CD4-positive, alpha-beta T cell treated with Interleukin-1 beta for 1 hour (primary cell): ENCODE results near the gene SLC14A1.

Experiments
- DNase-seq, 2 donors: peaks; one replicate each; pipeline ENCODE4 v3.0.0-alpha.2; 2020 to 2022

The SLC14A1 gene

DNA sequence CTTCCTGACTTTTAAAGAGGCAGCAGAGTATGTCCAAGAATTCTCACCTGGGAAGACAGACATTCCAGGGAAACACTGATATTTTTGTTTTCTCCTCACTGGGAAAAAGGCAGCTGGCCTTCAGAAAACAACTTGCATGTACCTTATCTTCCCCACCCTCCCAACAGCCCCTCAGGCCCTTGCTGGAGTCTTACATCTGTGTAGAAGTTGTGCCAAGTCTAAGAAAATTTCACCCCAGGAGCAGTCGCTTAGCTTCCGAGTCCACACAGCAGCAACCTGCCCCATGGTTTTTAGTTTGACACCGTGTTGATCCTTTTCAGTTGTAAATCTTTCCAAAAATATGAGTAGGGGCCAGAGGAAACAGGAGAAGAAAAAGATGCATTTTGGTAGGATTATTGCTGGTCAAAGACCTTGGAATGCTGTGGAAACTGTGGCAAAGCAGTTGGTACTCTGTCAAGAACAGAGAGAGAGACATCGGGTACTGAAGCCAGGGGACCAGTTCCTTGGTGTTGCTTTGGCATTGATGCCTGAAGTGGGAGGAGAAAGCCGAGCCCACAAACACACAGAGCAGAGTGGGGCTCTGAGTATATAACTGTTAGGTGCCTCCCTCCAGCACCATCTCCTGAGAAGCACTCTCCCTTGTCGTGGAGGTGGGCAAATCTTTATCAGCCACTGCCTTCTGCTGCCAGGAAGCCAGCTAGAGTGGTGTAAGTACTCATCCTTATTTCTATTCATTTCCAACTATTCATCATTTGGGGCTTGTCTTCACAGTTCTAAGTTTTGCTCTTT lies at the start of gene SLC14A1:
Gene SLC14A1 (plus strand): TSS at position 615 of the 789 bp plus-strand sequence. CDS start 6,140 bp downstream, outside the sequence.
- DNase-seq = no peak

DNA sequence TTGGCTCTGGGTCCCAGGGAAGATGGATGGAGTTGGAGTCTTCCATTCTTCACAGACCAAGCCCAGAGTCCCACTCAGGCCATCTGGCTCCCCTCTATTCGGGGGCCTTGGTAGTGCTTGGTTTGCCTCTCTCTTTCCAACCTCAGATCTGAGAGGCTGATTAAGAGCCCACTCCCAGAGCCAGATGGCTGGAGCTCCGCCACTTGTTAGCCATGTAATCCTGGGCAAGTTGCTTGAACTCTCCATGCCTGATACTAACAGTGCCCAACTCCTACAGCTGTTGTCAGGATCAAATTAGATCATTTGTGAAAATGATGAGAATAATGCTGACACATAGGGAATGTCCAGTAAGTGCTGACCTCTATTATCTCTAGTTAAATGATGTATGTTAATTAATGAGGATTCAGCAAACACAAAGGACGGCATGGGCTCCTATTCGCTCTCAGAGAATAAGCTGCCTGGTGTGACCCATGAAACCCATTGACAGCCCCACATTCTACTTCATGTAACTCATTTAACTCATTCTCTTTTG lies 46.6 kb upstream of the SLC14A1 start:
- no peak for DNase-seq

DNA sequence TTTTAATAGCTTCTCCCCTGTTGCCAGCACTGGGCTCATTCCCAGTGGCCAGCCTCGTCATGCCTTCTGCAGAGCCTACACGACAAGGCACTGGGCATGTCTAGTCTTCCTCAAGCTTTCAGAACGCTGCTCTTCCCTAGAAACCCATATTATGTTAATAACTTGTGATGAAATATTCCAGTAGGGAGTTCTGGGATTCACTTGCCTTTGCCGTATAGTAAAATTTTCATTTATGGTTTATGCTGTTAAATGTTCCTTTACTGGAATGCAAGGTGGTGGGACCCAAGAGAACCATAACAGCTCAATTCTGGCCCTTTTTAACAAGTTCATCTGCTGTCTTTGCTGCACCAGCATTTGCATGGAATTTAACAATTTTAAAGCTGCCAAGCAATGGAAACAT lies 45.5 kb upstream of the SLC14A1 start:
- DNase-seq = no peak

DNA sequence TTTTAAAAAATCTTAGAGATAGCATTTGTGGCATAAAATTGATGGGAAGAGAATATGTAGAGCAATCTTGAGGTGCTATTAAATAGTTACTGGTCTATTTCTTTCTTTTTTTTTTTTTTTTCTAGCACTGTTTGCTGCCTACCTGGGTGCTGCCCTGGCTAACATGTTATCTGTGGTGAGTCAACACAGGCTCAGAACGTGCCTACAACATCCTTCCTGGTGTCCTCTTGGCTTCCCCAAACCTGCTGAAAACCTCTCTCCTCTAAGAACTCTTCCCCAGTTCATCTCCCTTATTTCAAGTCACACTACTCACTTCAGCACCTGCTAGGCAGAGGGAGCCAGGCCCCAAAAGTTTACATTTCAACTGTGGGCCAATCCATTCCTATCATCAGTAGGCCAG lies 45.1 kb upstream of the SLC14A1 start:
- no peak for DNase-seq

DNA sequence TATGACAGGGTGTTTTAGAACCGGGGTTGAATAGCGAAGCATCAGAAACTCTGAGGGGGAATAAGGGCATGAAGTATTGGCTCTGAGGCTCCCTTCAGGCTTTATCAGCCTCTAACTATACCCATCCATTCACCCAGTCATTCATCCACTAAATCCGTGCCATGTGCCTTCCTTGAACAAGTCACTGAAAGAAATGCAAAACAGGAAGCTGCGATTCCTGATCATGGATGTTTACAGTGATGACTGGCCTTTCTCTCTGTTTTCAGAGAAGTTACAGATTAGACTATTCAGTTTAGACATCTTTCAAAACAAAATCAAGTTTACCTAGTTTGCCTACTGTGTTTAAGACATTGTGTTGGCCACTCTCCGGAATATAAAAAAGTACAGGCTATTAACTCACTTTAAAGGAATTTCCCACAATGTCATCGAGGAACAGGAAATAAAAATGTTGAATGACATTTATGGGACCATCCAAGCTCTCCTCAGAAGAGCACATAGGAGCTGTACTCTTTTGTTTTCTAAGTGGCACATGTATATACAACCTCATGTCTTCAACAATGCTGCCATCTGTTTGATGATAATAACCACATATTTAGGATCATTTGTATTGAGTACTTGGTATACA lies 43.8 kb upstream of the SLC14A1 start:
- no peak for DNase-seq

DNA sequence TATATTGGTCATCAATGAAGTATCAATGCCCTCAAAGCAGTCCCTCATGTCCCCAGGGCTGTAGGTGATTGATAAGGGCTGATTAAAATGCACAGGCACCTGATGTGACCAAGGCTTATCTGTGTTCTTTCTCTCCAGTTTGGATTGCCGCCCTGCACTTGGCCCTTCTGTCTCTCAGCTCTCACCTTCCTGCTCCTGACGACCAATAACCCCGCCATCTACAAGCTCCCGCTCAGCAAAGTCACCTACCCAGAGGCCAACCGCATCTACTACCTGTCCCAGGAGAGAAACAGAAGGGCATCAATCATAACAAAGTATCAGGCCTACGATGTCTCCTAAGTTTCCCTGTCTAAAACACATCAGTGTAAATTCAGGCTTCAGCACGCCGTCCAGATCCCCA lies 41.8 kb upstream of the SLC14A1 start:
- no peak for DNase-seq

DNA sequence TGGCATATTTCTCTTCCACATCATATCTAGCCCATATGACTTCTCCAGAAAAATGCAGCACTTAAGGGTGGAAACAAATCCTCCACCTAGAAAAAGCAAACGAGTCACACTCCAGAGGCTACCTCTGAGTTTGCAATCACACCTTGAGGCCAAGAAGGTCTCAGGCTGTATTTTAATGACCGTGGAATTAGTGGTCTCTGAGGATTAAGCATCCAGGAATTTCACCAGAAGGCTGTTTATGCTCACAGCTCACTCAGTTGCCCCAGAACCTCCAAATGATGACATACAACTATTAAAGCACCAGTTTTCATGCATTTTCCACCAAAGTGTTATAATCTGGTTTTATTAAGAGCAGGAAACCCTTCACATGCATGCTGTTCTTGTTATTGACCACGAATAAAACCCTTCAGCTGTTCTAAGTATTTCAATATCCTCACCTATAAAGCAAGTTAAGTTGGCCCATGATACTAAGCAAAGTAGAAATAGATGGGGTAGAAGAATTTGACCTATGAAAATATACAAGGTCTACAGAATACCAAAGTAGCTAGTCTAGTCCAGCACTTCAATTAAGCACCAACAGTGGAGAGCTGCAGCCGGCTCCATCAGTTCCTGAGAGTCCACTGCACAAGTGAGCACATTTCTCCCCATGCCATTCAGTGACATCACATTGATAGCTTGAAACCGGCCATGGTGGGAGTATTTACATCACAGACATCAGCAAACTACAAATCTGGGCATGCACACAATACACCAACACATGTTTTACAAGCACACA lies 39.5 kb upstream of the SLC14A1 start:
- DNase-seq = no peak

DNA sequence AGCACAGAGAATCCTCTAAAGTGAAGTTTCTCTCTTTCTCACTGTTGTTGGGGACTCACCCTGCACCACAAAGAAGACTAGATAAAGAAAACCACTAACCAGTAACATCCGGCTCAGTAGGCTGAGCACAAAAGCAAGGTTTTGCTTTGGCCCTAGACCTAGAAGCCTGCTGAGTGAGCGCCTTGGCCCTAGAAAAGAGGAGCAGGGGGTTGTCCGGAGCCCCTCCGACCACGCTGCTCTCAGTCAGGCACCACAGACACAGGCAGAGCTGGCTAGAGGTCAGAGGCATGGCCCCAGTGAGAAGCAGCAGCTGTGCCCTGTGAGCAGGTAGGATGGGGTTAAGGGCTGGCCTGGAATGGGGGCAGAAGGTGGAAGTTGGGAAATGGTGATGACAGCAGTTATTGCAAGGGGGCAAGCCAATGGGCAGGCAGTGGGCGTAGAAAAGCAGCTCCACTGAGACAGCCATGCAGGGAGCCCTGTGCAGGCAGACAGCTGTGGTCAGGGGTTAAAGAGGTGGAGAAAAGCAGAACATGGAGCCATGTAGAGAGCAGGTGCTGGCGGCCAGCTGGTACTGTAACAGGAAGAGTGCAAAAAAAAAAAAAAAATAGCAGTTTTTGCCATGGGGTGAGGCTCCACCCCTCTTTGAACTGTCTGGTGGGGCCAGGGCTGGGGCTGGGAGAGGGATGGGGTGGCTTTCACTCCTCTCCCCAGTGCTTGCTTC lies 36.9 kb upstream of the SLC14A1 start:
- peak; percentile 70 to 74 for DNase-seq

DNA sequence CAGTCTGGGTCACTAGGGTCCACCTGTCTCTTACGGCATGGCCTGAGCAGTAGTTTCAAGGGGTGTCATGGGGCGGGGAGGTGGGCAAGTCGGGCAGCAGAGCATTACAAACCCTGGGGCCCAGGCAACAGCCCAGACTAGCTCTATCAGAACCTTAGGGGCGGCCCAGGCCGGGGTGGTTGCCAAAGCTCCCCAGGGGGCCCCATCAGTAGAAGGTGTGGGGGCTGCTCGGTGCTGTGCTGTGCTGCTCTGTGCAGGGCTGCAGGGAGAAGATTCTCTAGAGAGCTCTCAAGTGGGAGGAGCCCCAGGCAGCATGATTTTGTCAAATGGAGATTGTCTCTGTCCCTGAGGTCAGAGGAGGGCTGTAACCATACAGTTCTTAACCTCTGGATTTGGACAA lies 36.4 kb upstream of the SLC14A1 start:
- peak in 1 of 2 donors; percentile 28 for DNase-seq

DNA sequence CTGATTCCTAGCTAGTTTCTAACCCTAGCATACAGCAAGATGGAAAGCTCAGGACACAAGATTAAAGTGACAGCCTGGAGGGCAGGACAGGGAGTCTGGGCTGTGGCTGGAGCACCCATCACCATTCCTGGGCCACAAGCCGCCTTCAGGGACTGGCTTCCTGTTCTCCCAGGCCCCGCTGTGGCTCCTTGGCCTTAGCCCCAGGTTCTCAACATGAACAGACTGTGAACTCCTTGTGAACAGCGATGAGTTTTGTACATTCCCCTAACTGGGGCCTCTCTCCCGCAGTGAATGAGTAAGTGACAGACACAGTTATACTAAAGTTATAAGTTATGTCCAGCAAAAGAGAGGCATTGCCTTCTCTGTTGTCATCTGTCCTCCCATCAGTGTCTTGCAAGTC lies 35.9 kb upstream of the SLC14A1 start:
- DNase-seq = no peak

DNA sequence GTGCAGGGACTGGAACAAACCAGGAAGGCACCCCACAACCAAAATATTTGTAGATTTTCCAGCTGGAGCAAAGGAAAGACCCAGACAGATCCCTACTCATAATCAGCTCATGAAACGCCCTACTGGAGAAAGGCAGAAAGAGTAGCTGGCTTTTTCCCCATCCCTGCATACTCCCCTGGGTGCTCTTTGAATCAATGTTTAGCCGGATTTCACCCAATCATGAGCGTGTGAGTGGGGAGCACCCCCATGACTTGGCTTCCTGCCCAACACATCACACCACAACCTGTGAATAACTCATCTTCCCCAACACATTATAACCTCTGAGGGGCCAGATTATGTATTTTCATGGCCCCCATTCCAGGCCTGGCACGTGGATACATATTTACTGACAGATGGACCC lies 35.1 kb upstream of the SLC14A1 start:
- peak; percentile 48 to 56 for DNase-seq

DNA sequence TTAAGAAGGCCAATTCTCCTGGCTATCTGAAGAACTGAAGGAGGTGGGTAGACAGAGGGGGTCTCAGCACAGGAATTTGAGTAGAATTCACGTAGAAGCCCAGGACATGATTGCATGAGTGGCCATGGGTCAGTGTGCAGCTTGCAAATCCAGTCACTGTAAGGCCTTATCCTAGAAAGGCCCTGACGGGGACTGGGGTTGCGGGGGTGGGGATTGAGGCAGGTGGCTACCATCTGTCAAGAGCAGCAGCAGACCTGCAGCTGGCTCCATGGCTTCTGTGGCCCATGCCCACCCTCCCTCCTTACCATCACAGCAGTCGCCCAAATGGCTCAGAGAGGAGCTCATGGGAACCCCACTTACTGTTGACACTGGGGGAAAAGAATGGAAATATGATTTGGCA lies 34.6 kb upstream of the SLC14A1 start:
- DNase-seq = no peak

DNA sequence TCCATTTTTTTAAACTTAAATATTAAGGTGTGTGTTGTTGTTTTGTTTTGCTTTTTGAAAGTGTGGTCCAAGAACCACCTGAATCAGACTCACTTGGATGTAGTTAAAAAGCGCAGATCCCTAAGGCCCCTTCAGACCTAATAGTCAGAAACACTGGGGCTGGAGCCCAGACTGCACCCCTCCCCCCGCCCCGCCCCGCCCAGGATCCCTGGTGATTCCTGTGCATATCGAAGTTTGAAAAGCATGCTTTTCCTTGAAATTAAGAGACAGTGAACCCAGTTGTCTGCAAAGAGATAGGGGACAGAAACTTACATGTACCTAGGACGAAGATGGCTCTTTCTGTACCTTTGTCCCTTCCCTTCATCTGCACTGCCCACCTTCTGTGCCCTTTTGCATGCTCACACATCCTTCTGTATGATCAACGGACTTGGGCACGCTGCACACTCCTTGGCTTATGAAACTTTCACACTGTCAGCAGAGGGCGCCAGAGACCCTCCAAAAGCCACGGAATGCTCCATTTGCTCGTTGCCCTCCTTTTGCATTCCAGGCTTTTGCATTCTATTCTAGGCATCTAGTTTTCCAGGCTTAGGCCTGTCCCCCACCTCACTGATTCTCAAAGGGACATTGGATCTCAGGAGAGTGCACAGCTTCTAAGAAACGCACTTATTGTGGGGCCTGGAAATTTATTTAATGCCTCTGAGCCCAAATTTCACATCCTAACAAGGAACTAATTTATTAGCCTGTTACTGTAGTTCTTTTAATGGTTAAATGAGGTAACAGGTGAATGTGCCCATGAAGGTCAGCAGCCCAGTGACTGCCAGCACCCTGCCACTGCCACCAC lies 32.8 kb upstream of the SLC14A1 start:
- DNase-seq = peak; percentile 67 to 79

DNA sequence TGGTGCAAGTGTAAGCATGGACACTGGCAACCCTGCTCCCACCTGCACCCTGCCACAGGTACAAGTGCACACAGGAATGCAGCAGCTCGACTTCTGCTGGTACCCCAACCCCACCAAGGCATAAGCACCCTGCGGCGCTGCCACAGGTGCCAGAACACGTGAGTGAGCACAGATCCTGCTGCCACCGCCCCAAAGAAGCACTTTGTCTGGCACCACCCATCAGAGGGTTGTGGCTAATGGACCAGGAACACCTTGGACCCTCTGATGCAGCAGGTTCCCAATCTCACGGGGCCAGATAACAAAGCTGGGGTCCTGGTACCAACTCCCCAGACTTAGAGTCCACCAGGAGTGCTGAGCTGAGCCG lies 32.2 kb upstream of the SLC14A1 start:
- no peak for DNase-seq

DNA sequence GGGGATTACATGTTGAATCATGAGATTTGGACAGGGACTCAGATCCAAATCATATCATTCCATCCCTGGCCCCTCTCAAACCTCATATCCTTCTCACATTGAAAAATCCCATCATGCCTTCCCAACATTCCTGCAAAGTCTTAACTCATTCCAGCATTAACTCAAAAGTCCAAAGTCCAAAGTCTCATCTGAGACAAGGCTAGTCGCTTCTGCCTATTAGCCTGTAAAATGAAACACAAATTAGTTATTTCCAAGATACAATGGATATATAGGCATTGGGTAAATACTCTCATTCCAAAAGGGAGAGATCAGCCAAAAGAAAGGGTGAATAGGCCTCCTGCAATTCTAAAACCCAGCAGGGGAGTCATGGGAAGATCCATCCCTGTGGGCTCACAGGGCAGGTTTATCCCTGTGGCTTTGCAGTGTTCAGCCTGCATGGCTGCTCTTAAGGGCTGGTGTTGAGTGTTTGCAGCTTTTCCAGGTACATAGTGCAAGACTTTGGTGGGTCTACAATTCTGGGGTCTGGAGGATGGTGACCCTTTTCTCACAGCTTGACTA lies 21.2 kb upstream of the SLC14A1 start:
- no peak for DNase-seq

DNA sequence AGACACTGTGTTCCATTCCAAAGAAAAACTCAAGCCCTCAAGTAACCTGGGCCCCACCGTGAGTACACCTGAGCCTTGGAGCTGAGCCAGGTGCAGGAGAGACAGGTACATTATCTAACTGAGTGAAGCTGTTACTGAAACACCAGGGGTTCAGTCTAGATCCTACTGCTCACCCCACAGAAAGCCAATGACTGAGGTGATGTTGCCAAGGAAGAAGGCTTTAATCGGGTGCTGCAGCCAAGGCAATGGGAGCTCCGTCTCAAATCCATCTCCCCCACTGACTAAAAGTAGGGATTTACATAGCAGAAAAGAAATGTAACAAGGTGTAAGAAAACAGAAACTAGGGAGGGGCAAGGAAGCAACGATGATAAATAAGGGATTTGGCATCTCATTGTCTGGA lies 15.2 kb upstream of the SLC14A1 start:
- no peak for DNase-seq

DNA sequence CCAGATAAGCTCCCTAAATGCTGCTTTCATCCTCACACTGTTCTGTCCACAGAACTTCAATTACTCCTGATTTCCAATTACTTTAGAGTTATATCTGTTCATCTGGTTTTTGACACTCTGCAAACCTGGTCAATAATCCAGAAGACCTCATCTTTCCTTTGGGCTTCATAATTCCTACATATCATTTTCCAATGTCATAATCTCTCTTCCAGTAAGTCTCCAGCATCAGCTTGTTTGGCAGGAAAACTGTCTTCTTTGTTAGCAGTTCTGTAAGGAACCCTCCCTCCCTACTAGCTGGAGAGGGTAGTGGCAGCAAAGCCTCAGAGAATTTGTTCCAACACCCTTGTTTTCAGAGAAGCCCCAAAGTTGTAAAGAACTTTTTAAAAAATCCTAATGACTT lies 11.9 kb upstream of the SLC14A1 start:
- DNase-seq = no peak

DNA sequence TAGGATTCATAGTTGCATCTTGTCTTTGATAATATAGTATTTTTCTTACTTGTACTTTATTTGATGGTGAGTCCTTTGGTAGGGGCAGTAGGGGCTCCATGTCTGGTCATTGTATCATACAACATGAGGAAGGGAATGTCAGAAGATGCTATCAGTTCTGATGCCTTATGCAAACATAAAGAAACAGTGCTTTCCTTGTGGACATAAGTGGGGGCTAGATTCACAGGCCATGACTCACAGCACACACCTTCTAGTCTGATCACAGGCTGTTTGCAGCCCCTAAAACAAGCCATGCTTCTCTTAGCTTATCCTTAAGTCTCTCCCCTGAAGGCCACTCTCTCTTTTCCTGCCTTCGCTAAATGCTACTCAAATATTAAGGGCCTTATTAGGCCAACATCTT lies 10.7 kb upstream of the SLC14A1 start:
- no peak for DNase-seq

DNA sequence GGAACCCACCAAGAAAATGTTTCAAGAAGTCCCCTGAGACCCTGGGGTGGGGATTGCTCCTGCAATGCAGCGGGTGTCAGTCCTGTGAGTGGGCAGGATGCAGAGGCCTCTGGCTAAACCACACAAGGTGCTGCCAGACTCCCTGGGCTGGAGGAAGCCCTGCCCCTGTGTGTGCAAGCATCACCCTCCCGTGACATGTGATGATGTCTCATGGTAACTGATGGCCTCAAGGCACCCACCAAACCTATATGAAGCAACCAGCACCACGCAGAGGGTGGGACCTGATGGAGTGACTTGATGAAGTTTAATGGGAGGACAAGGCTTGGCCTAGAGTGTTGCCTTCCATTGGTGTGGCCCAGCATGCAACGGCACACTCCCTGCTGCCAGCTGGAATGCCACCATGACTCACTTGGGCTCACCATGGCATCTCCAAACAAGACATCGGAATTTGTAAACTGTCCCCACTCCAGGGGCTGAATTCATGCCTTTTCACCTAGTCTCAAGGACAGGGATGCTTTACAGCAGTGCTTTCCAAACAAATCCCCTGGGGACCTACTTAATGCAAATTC lies 8.7 kb upstream of the SLC14A1 start:
- no peak for DNase-seq

DNA sequence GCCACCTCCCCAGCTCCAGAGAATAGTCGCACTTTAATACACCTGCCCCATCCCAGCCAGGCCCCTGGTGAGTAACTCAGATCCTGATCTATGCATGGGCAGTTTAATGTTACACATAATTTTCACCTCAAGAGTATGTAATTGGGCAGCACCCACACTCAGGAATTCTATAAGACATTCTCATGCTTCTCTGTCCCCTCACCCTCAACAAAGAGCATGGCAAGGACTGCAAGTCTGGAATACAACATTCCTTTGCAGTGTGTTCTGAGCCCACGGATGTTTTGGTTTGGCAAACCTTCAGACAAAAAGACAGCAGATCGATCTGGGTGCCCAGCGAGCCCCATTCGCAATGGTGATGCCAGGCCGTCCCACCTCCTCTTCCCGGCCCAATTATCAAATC lies 4.9 kb upstream of the SLC14A1 start:
- no peak for DNase-seq

DNA sequence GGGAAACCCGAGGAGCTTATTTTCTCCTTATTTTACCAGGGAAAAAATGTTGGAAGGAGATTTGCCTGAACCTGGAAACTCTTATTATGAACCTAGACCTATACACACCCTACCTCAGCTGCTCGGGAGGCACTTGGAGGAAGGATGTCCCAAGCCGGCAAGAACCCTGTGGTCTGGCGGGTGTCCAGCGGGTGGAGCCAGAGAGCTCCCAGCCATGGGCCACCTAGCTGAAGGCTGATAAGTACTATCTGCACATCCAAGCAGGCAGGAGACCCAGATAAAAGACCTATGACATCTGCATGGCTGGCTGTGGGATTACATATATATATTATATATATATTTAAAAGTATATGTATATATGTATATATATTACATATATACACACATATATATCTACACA lies 1.1 kb upstream of the SLC14A1 start:
- peak; percentile 59 to 64 for DNase-seq
